Measurements from ENCODE around the gene DYSF.

The DYSF gene

DNA sequence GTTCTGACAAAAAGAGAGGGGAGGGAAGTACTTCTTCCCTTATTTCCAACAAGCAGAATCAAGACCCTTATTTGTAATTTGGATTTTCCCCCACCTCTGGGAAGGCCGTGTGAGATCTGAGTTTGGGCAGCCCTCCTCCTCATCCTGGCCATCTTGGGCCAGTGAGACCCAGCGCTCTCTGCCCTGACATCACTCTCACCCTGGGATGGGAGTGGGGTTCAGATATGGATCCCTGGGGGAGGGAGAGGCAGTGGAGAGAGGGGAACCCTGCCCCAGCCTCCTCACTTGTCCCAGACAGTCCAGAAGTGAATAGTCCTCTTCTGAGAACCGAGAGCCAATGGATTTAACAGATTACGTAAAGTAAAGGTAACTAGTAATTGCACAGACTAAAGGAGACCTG lies 64.5 kb downstream of the DYSF start:
- in situ Hi-C loops (cut with MboI; ENCODE audit: low pct_unique_long_range_greater_than_20kb, low sequenced_read_pairs, unreplicated experiment): no loop called here
- TF ChIP-seq, protein P1, sequence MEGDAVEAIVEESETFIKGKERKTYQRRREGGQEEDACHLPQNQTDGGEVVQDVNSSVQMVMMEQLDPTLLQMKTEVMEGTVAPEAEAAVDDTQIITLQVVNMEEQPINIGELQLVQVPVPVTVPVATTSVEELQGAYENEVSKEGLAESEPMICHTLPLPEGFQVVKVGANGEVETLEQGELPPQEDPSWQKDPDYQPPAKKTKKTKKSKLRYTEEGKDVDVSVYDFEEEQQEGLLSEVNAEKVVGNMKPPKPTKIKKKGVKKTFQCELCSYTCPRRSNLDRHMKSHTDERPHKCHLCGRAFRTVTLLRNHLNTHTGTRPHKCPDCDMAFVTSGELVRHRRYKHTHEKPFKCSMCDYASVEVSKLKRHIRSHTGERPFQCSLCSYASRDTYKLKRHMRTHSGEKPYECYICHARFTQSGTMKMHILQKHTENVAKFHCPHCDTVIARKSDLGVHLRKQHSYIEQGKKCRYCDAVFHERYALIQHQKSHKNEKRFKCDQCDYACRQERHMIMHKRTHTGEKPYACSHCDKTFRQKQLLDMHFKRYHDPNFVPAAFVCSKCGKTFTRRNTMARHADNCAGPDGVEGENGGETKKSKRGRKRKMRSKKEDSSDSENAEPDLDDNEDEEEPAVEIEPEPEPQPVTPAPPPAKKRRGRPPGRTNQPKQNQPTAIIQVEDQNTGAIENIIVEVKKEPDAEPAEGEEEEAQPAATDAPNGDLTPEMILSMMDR (IDR thresholded peaks at IDR 0.05; ENCODE audit: extremely low read depth, insufficient read depth, missing control alignments): no peak
- DNase-seq (ENCODE audit: low spot score): no peak

DNA sequence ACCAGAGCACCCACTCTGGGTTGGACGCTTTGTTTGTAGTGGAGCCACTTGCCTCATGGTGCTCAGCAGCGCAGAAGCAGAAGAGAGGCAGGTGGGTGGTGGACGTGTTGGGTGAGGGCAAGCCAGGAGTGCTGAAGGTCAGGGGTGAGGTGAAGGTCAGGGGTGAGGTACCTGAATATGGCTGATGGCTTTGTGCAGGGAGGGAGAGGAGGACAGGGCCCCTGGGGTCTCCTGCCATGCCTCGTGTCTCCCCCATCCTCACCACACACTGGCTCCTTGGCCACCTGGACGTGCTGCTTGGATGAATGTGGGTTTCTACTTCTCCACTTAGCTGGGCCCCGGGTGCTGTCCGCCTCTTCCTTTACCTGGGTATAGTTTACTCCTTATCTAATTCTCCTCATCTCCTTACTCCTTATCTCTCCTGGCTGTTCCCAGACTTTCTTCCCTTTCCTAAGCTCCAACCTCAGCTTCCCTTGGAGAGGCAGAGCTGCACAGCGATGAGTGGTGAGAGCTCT lies 68.1 kb downstream of the DYSF start:
- in situ Hi-C loops (cut with MboI; ENCODE audit: low pct_unique_long_range_greater_than_20kb, low sequenced_read_pairs, unreplicated experiment): no loop called here

DNA sequence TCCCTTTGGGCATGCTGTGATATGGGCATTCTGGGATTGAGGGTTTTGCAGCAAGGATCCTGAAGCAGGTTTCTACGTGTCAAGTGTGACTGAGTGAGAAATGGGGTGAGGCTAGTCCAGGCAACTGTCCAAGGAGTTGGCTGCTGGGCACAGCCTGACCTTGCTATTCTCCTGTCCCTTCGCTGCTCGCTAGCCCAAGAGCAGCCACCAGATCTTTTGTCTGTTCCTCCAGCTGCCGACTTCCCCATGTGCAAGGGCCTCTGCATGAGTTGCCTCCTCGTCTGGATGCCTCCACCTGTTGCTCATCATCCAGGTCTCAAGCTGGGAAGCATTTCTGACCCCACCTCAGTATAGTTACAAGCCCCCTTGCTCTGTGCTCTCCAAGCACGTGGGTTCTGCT lies 71.1 kb downstream of the DYSF start:
- DNase-seq (ENCODE audit: low spot score): no peak
- TF ChIP-seq, protein P1 (IDR thresholded peaks at IDR 0.05; ENCODE audit: extremely low read depth, insufficient read depth, missing control alignments): no peak
- in situ Hi-C loops (cut with MboI; ENCODE audit: low pct_unique_long_range_greater_than_20kb, low sequenced_read_pairs, unreplicated experiment): no loop called here

More for the DNA sequence above, 68.1 kb downstream of the DYSF start:
- no peak for DNase-seq (ENCODE audit: low spot score)
- TF ChIP-seq, protein P1 (IDR thresholded peaks at IDR 0.05; ENCODE audit: extremely low read depth, insufficient read depth, missing control alignments): no peak

DNA sequence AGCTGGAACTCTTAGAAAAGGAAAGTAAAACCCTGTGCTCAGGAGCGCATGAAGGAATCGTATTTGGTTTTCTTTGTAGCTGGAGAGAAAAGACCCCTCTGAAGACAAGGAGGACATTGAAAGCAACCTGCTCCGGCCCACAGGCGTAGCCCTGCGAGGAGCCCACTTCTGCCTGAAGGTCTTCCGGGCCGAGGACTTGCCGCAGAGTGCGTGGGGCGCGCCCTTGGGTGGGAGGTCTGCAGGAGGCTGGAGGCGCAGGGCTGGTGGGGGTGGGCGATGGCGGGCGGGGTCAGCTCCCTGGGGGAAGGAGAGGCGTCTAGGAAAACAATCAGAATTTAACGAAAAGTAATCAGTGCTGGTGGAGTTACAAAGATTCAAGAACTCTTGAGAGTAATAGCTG lies 72.8 kb downstream of the DYSF start:
- DNase-seq (ENCODE audit: low spot score): no peak
- TF ChIP-seq, protein P1 (IDR thresholded peaks at IDR 0.05; ENCODE audit: extremely low read depth, insufficient read depth, missing control alignments): no peak
- in situ Hi-C loops (cut with MboI; ENCODE audit: low pct_unique_long_range_greater_than_20kb, low sequenced_read_pairs, unreplicated experiment): no loop called here

DNA sequence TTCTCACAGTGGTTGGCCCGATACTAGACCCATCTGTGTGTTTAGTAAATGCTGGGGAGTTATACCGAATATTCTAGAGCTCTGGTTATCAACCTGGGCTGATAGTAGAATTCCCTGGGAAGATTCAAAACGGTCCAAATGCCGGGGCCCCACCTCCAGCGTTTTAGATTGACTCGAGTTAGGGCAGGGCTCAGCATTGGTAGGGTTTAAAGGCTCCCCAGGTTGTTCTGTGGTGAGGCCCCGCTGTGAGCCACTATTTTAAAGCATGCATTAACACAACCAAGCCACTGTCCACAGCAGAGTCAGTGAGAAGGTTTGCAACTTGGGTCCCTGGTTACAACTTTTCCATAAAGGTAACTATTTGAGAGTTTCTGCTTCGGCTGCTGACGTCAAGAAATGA lies 73.6 kb downstream of the DYSF start:
- no peak for DNase-seq (ENCODE audit: low spot score)
- TF ChIP-seq, protein P1 (IDR thresholded peaks at IDR 0.05; ENCODE audit: extremely low read depth, insufficient read depth, missing control alignments): no peak
- in situ Hi-C loops (cut with MboI; ENCODE audit: low pct_unique_long_range_greater_than_20kb, low sequenced_read_pairs, unreplicated experiment): no loop called here

DNA sequence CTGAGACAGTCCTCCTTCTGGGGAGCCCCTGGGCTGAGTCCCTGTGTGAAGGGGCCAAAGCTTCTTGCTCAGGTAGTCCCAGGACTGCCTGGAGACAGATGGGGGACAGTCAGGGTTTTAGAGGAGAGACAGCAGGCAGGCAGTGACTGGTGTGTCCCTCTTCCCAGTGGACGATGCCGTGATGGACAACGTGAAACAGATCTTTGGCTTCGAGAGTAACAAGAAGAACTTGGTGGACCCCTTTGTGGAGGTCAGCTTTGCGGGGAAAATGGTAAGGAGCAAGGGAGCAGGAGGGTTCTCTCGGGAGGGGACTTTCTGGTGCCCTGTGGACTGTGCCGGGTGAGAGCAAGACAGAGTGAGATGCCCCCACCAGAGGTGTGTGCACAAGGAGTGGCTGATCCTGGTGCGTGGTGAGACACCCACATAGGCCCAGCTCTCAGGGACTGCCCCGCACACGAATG lies 74.8 kb downstream of the DYSF start:
- DNase-seq (ENCODE audit: low spot score): no peak
- in situ Hi-C loops (cut with MboI; ENCODE audit: low pct_unique_long_range_greater_than_20kb, low sequenced_read_pairs, unreplicated experiment): no loop called here
- TF ChIP-seq, protein P1 (IDR thresholded peaks at IDR 0.05; ENCODE audit: extremely low read depth, insufficient read depth, missing control alignments): no peak

DNA sequence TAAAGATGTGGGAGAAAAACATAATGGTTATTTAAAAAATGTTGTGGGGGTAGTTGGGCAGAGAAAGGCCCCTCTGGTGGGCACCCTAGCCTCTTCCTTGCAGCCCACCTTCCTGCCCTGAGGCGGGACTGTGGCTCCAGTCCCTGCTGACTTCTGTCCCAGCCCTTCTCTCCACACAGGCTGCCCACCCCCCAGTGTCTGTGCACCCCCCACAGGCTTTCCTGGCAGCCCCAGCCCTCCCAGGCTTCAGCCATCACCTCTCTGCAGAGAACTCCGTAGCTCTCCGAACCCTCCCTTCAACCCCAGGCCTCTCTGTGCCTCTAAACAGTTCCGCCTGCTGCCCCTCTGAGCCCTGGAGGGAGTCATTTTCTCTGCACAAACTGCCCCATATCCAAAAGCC lies 75.4 kb downstream of the DYSF start:
- TF ChIP-seq, protein P1 (IDR thresholded peaks at IDR 0.05; ENCODE audit: extremely low read depth, insufficient read depth, missing control alignments): no peak
- in situ Hi-C loops (cut with MboI; ENCODE audit: low pct_unique_long_range_greater_than_20kb, low sequenced_read_pairs, unreplicated experiment): no loop called here
- DNase-seq (ENCODE audit: low spot score): no peak

All from GM13977 (cell line).